Astrocyte of the cerebellum (primary cell): ENCODE results near the gene ADGRD1.

Source experiments
- DNase-seq: peaks from one replicate; pipeline ENCODE4 v3.0.0-alpha.2; 2011; ENCODE audit warnings: low read depth
- H3K4me3 ChIP-seq: 2 replicates; pipeline ENCODE4 v1.5.1; 2011; ENCODE audit warnings: mild to moderate bottlenecking, low read depth, low read length, moderate library complexity
- in situ Hi-C: cut with HindIII; loops from 2 replicates; pipeline ENCODE4 v1.10.0; 2017; ENCODE audit warnings: low sequenced_read_pairs
- TF ChIP-seq, protein P1 (sequence below): IDR thresholded peaks from 2 replicates; pipeline ENCODE4 v1.5.1; 2012; ENCODE audit warnings: low read length, low read depth, moderate library complexity, mild to moderate bottlenecking; ENCODE audit errors: missing control alignments

ADGRD1 gene

GRCh38 chr12:131002216-131002631 lies 48.5 kb downstream of the ADGRD1 start:
- TF ChIP-seq, protein P1, sequence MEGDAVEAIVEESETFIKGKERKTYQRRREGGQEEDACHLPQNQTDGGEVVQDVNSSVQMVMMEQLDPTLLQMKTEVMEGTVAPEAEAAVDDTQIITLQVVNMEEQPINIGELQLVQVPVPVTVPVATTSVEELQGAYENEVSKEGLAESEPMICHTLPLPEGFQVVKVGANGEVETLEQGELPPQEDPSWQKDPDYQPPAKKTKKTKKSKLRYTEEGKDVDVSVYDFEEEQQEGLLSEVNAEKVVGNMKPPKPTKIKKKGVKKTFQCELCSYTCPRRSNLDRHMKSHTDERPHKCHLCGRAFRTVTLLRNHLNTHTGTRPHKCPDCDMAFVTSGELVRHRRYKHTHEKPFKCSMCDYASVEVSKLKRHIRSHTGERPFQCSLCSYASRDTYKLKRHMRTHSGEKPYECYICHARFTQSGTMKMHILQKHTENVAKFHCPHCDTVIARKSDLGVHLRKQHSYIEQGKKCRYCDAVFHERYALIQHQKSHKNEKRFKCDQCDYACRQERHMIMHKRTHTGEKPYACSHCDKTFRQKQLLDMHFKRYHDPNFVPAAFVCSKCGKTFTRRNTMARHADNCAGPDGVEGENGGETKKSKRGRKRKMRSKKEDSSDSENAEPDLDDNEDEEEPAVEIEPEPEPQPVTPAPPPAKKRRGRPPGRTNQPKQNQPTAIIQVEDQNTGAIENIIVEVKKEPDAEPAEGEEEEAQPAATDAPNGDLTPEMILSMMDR = no peak
- no peak overlapping the region for H3K4me3 ChIP-seq
- in situ Hi-C loops = no loop called here
- DNase-seq = no peak

GRCh38 chr12:131003036-131003715 lies 49.5 kb downstream of the ADGRD1 start:
- DNase-seq = no peak
- H3K4me3 ChIP-seq = no peak overlapping the region
- in situ Hi-C loops = no loop called here
- TF ChIP-seq, protein P1 = no peak

GRCh38 chr12:131003716-131004045 lies 50.0 kb downstream of the ADGRD1 start:
- in situ Hi-C loops = no loop called here
- H3K4me3 ChIP-seq = no peak overlapping the region
- no peak for DNase-seq
- TF ChIP-seq, protein P1 = no peak

- no peak overlapping the region for H3K4me3 ChIP-seq
- in situ Hi-C loops = no loop called here
- TF ChIP-seq, protein P1 = no peak
- DNase-seq = no peak
Measured at GRCh38 chr12:131004166-131004565, 50.5 kb downstream of the ADGRD1 start.

- in situ Hi-C loops = no loop called here
- DNase-seq = no peak
- no peak overlapping the region for H3K4me3 ChIP-seq
- TF ChIP-seq, protein P1 = no peak
Measured at GRCh38 chr12:131005161-131006035, 51.7 kb downstream of the ADGRD1 start.

DNA sequence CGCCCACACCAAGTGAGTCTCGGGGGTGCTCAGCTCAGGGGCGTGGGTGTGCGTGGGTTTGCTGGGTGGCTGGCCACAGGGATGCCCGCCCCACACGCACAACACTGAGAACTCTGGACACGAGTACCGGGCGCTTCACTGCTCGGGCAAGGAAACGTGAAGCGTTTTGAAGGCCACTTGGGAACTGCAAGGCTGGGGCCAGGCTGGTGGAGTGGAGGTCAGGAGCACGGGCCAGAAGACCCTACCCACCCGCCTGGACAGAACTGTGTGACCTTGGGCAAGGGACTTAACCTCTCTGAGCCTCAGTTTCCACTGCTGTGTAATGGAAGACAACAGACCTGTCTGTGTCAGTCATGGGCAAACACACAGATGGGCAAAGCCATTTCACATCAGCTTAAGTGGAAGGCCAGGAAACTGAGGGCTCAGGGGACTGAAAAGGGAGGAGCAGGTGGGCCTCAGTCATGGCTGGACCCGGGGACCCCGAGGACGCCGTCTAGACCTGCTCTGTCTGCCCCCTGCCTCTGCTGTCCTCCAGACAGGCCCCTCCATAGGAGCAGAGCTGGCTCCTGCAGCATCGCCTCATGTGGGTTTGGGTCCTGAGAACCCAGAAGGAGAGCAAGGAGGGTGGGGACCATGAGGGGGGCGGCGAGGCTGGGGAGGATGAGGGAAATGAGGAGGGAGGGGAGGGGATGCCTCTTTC lies 52.5 kb downstream of the ADGRD1 start:
- DNase-seq = no peak
- in situ Hi-C loops = no loop called here
- no peak overlapping the region for H3K4me3 ChIP-seq
- TF ChIP-seq, protein P1 = no peak
